Cortex of kidney (tissue), 1 donor: Measurements from ENCODE around the gene TGFB1.

Source experiments
- DNase-seq: peaks from one replicate; lab custom pipeline; 2025; lab: John Stamatoyannopoulos, UW

The TGFB1 gene

GRCh38 chr19:41341669-41342490, 11.8 kb downstream of the TGFB1 start:
- DNase-seq, result no peak

GRCh38 chr19:41339936-41340335, 13.8 kb downstream of the TGFB1 start:
- DNase-seq, result no peak

- no peak for DNase-seq
Measured at GRCh38 chr19:41335467-41335866, 18.3 kb downstream of the TGFB1 start.

GRCh38 chr19:41334793-41335192, 18.9 kb downstream of the TGFB1 start:
- no peak for DNase-seq

GRCh38 chr19:41332468-41332867, 21.3 kb downstream of the TGFB1 start:
- DNase-seq, result no peak

- no peak for DNase-seq
Measured at GRCh38 chr19:41332000-41332399, 21.7 kb downstream of the TGFB1 start.

GRCh38 chr19:41330946-41331678, 22.6 kb downstream of the TGFB1 start:
- no peak for DNase-seq

- no peak for DNase-seq
Measured at GRCh38 chr19:41330481-41330880, 23.2 kb downstream of the TGFB1 start.

- no peak for DNase-seq
Measured at GRCh38 chr19:41328842-41329225, 24.9 kb downstream of the TGFB1 start.

- no peak for DNase-seq
Measured at GRCh38 chr19:41328157-41328841, 25.4 kb downstream of the TGFB1 start.

GRCh38 chr19:41327576-41328156, 26.1 kb downstream of the TGFB1 start:
- DNase-seq, result no peak

- no peak for DNase-seq
Measured at GRCh38 chr19:41327076-41327575, 26.6 kb downstream of the TGFB1 start.

GRCh38 chr19:41325947-41326706, 27.6 kb downstream of the TGFB1 start:
- DNase-seq, result no peak

- no peak for DNase-seq
Measured at GRCh38 chr19:41325640-41325946, 28.1 kb downstream of the TGFB1 start.

- no peak for DNase-seq
Measured at GRCh38 chr19:41324921-41325639, 28.6 kb downstream of the TGFB1 start.

- DNase-seq, result no peak
Measured at GRCh38 chr19:41324231-41324702, 29.5 kb downstream of the TGFB1 start.

GRCh38 chr19:41323430-41324125, 30.1 kb downstream of the TGFB1 start:
- no peak for DNase-seq

- no peak for DNase-seq
Measured at GRCh38 chr19:41323023-41323422, 30.7 kb downstream of the TGFB1 start.

- DNase-seq, result no peak
Measured at GRCh38 chr19:41322451-41322850, 31.3 kb downstream of the TGFB1 start.

GRCh38 chr19:41321600-41322270, 32.0 kb downstream of the TGFB1 start:
- DNase-seq, result no peak
